PC-3 (cell line): Measurements from ENCODE around the gene NACC2. TPM values are rescaled to one million over a fixed set of nuclear protein-coding genes. Genes with fewer than 3 reads are reported as not detected.

ENCODE experiments used
- ATAC-seq: fragments of 200-7000 bp; cut with Tn5 transposase; 2 replicates; pipeline ENCODE4 v1.9.1; 2020; ENCODE audit warnings: mild to moderate bottlenecking, moderate library complexity
- BruUV-seq: library from RNA; stranded (reverse); fragments of 400-500 nt; replicated peaks from 2 replicates; lab custom pipeline; 2021; lab: Mats Ljungman, UMichigan
- CTCF ChIA-PET: fragments of 300-600 bp; sonication (Branson Sonifier 250); formaldehyde crosslinking; loops from one replicate; lab custom pipeline; 2022; ENCODE audit warnings: antibody characterized with exemption; lab: Charles Lee
- POLR2A ChIA-PET: fragments of 300-600 bp; sonication (Branson Sonifier 250); formaldehyde crosslinking; loops from one replicate; lab custom pipeline; 2022; ENCODE audit warnings: antibody characterized with exemption; ENCODE audit not compliant: unreplicated experiment; lab: Charles Lee
- DNase-seq: peaks from one replicate; pipeline ENCODE4 v3.0.0-alpha.2; 2015
- H2AFZ ChIP-seq: fragments of 300-600 bp; sonication (generic); 2 replicates; pipeline ENCODE4 v1.6.0; 2016; ENCODE audit warnings: antibody characterized with exemption, low read length
- H3F3A ChIP-seq: fragments of 300-600 bp; sonication (generic); one replicate; pipeline ENCODE4 v1.6.0; 2017; ENCODE audit warnings: antibody characterized with exemption, low read length, control low read depth, mild to moderate bottlenecking; ENCODE audit not compliant: unreplicated experiment
- H3K27ac ChIP-seq: fragments of 300-600 bp; sonication (generic); 2 replicates; pipeline ENCODE4 v1.5.1; 2016; ENCODE audit warnings: mild to moderate bottlenecking, low read length
- H3K27me3 ChIP-seq: fragments of 300-600 bp; sonication (generic); 2 replicates; pipeline ENCODE4 v1.6.1; 2016; ENCODE audit warnings: low read length, mixed read lengths
- H3K36me3 ChIP-seq: fragments of 300-600 bp; sonication (generic); 2 replicates; pipeline ENCODE4 v1.6.1; 2016; ENCODE audit warnings: low read depth, mixed run types, low read length, mixed read lengths
- H3K4me1 ChIP-seq: fragments of 300-600 bp; sonication (generic); 2 replicates; pipeline ENCODE4 v1.5.1; 2016; ENCODE audit warnings: low read length; ENCODE audit not compliant: insufficient read depth
- H3K4me2 ChIP-seq: fragments of 300-600 bp; sonication (generic); 2 replicates; pipeline ENCODE4 v1.6.0; 2016; ENCODE audit warnings: low read length
- H3K4me3 ChIP-seq: fragments of 300-600 bp; sonication (generic); 2 replicates; pipeline ENCODE4 v1.5.1; 2016; ENCODE audit warnings: mild to moderate bottlenecking, low read length, mixed read lengths
- H3K79me2 ChIP-seq: fragments of 300-600 bp; sonication (generic); 2 replicates; pipeline ENCODE4 v1.6.1; 2017; ENCODE audit warnings: low read length, mixed read lengths
- H3K9ac ChIP-seq: fragments of 300-600 bp; sonication (generic); 2 replicates; pipeline ENCODE4 v1.6.0; 2016; ENCODE audit warnings: mild to moderate bottlenecking, low read length
- H3K9me2 ChIP-seq: fragments of 300-600 bp; sonication (generic); replicated peaks from 2 replicates; pipeline ENCODE4 v1.6.1; 2016; ENCODE audit warnings: mixed run types, low read length, mixed read lengths
- H3K9me3 ChIP-seq: fragments of 300-600 bp; sonication (generic); 2 replicates; pipeline ENCODE4 v1.6.1; 2016; ENCODE audit warnings: low read length, mixed read lengths
- H4K20me1 ChIP-seq: fragments of 300-600 bp; sonication (generic); 2 replicates; pipeline ENCODE4 v1.6.1; 2016; ENCODE audit warnings: low read length, mixed read lengths
- EZH2 ChIP-seq: fragments of 300-600 bp; sonication (generic); IDR thresholded peaks from one replicate; pipeline ENCODE4 v1.6.1; 2017; ENCODE audit warnings: antibody characterized with exemption, mild to moderate bottlenecking, low read length; ENCODE audit not compliant: unreplicated experiment
- EZH2phosphoT487 ChIP-seq: fragments of 300-600 bp; sonication (generic); IDR thresholded peaks from 2 replicates; pipeline ENCODE4 v1.6.1; 2018; ENCODE audit warnings: mild to moderate bottlenecking, antibody characterized with exemption, low read length, borderline replicate concordance
- intact Hi-C: fragments of 100-400 bp; cut with micrococcal nuclease; formaldehyde crosslinking; loops from 2 replicates; pipeline ENCODE4 v1.9.0; 2023
- total RNA-seq: library from RNA; depleted of rRNA; stranded (reverse); fragments of >200 nt; gene quantifications from 2 replicates; pipeline ENCODE4 v1.2.3, GENCODE V29; 2014
- TF ChIP-seq, protein P1 (sequence below): fragments of 300-600 bp; sonication (generic); conservative IDR thresholded peaks from 2 replicates; pipeline ENCODE4 v1.5.1; 2017; ENCODE audit warnings: antibody characterized with exemption, low read depth, mild to moderate bottlenecking, low read length

NACC2 gene
- total RNA-seq, 1 experiment from 2014 or later: 12.3 TPM

GRCh38 chr9:136143215-136144001, 48.3 kb upstream of the NACC2 start:
- TF ChIP-seq EZH2: no peak
- TF ChIP-seq, protein P1, sequence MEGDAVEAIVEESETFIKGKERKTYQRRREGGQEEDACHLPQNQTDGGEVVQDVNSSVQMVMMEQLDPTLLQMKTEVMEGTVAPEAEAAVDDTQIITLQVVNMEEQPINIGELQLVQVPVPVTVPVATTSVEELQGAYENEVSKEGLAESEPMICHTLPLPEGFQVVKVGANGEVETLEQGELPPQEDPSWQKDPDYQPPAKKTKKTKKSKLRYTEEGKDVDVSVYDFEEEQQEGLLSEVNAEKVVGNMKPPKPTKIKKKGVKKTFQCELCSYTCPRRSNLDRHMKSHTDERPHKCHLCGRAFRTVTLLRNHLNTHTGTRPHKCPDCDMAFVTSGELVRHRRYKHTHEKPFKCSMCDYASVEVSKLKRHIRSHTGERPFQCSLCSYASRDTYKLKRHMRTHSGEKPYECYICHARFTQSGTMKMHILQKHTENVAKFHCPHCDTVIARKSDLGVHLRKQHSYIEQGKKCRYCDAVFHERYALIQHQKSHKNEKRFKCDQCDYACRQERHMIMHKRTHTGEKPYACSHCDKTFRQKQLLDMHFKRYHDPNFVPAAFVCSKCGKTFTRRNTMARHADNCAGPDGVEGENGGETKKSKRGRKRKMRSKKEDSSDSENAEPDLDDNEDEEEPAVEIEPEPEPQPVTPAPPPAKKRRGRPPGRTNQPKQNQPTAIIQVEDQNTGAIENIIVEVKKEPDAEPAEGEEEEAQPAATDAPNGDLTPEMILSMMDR: peak; percentile 58
- Histone ChIP-seq H3K9ac (no peak overlapping the region), H3K36me3 (no peaks in the 10 kb centered on the region), H3K27me3 (no peaks in the 10 kb centered on the region), H3K4me3 (no peak overlapping the region), H2AFZ (no peak overlapping the region), H3K9me3 (no peaks in the 10 kb centered on the region), H3K79me2 (no peaks in the 10 kb centered on the region), H3K9me2 (no peaks in the 10 kb centered on the region), H3K4me2 (no peak overlapping the region), H3K4me1 (no peaks in the 10 kb centered on the region), H4K20me1 (no peaks in the 10 kb centered on the region), H3F3A (no peaks in the 10 kb centered on the region), H3K27ac (no peak overlapping the region)
- no TSS peak for BruUV-seq
- ChIA-PET POLR2A (no interaction called here), CTCF (no interaction called here)
- DNase-seq (peak; percentile 26), ATAC-seq (peak; percentile 37; the same call in 1 of the 2 replicates)
- intact Hi-C loops: no loop called here

DNA sequence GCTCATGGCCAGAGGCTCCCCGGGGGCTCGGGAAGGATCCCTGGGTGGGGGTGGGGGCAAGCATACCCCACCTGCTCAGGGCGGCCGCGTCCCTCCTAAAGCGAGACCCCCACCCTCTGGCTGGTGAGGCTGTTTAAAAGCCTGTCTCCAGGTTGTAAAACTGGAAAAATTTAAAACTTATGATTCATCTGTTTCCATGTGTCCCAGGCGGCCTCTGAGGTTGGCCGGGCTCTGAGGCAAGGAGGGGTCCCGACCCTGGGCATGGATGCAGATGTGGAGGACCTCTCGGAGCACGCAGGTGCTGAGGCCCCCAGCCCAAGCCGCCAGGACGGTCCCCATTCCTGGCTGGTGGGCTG, 47.7 kb upstream of the NACC2 start:
- no peaks in the 10 kb centered on the region for H3K9me3 ChIP-seq
- no peaks in the 10 kb centered on the region for H3K79me2 ChIP-seq
- TF ChIP-seq, protein P1: no peak
- TF ChIP-seq EZH2 (no peak), EZH2phosphoT487 (no peak)
- no peak overlapping the region for H3K9ac ChIP-seq
- no peak overlapping the region for H3K27ac ChIP-seq
- H3K4me3 ChIP-seq: no peak overlapping the region
- H3F3A ChIP-seq: no peaks in the 10 kb centered on the region
- POLR2A ChIA-PET: no interaction called here
- no peaks in the 10 kb centered on the region for H4K20me1 ChIP-seq
- no peak for DNase-seq
- BruUV-seq: no TSS peak
- CTCF ChIA-PET: no interaction called here
- H2AFZ ChIP-seq: no peak overlapping the region
- H3K27me3 ChIP-seq: no peaks in the 10 kb centered on the region
- H3K36me3 ChIP-seq: no peaks in the 10 kb centered on the region
- H3K9me2 ChIP-seq: no peaks in the 10 kb centered on the region
- ATAC-seq: no peak
- no peaks in the 10 kb centered on the region for H3K4me1 ChIP-seq
- intact Hi-C loops: no loop called here
- H3K4me2 ChIP-seq: no peak overlapping the region

DNA sequence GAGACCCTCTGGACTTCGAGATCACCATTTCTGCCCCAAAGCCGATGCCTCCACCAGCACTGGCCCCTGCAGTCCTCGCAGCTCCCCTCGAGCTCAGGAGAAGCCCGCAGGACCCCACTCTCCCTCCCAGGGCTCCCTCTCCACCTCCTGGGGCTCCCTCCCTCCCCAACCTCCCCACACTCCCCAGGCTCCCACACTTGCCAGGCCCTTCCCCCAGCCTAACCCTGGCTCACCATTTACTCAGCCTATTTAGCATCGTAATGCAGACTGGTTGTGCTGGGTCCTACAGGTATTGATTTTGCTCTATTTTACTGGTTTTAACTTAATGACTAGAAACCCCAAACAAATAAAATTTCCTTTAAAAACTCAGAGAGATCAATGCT, 47.3 kb upstream of the NACC2 start:
- ATAC-seq (no peak), DNase-seq (no peak)
- no peak for TF ChIP-seq EZH2
- TF ChIP-seq, protein P1: no peak
- no peak for TF ChIP-seq EZH2phosphoT487
- H3K79me2 ChIP-seq: no peaks in the 10 kb centered on the region
- ChIA-PET POLR2A (no interaction called here), CTCF (interaction anchor here (0.5 kb wide), 1 partner anchor 77 kb away, joined by 3 read pairs; no protein-coding TSS in a partner anchor)
- no peaks in the 10 kb centered on the region for H3K27me3 ChIP-seq
- H3K4me1 ChIP-seq: no peaks in the 10 kb centered on the region
- H3K9me2 ChIP-seq: no peaks in the 10 kb centered on the region
- no peak overlapping the region for H3K4me2 ChIP-seq
- H3K27ac ChIP-seq: no peak overlapping the region
- no peak overlapping the region for H2AFZ ChIP-seq
- no peak overlapping the region for H3K4me3 ChIP-seq
- H3K9me3 ChIP-seq: no peaks in the 10 kb centered on the region
- H3F3A ChIP-seq: no peaks in the 10 kb centered on the region
- no TSS peak for BruUV-seq
- H3K36me3 ChIP-seq: no peaks in the 10 kb centered on the region
- no peaks in the 10 kb centered on the region for H4K20me1 ChIP-seq
- H3K9ac ChIP-seq: no peak overlapping the region
- intact Hi-C loops: no loop called here
